ENCODE measurements around the gene TUFM. TPM values are rescaled to one million over a fixed set of nuclear protein-coding genes. Genes with fewer than 3 reads are reported as not detected.
A peak's percentile ranks its signal among the peaks of the same experiment; 100 is the strongest.

Gene TUFM
- total and polyA plus RNA-seq, 2 donors (not counting 1 experiment from before 2014, with no cell fraction given) = 68.6 to 115 TPM

DNA sequence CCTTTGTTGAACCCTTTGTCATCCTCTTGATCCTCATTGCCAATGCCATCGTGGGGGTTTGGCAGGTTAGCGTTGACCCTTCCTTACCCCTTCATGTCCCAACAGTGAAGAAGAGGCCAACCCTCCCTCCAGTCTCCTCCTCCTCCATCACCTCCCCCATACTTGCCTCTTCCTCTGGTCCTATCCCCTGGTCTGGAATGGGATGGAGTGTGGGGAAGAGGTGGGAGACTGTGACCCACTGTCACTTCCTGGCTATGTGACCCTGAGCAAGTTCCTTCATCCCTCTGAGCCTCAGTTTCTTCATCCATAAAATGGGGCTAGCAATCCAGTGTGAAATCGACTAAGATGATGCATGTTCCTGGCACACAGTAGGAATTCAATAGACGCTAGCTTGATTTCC, 34.8 kb upstream of the TUFM start:
- DNase-seq (ENCODE audit: low read depth in 2 of 2) = no peak
- no peak overlapping the region for H3K4me2 ChIP-seq (ENCODE audit: extremely low read depth, insufficient read depth, low read length)
- TF ChIP-seq EZH2 (IDR thresholded peaks at IDR 0.05; ENCODE audit: low read length, missing control alignments) = no peak
- TF ChIP-seq, protein P1, sequence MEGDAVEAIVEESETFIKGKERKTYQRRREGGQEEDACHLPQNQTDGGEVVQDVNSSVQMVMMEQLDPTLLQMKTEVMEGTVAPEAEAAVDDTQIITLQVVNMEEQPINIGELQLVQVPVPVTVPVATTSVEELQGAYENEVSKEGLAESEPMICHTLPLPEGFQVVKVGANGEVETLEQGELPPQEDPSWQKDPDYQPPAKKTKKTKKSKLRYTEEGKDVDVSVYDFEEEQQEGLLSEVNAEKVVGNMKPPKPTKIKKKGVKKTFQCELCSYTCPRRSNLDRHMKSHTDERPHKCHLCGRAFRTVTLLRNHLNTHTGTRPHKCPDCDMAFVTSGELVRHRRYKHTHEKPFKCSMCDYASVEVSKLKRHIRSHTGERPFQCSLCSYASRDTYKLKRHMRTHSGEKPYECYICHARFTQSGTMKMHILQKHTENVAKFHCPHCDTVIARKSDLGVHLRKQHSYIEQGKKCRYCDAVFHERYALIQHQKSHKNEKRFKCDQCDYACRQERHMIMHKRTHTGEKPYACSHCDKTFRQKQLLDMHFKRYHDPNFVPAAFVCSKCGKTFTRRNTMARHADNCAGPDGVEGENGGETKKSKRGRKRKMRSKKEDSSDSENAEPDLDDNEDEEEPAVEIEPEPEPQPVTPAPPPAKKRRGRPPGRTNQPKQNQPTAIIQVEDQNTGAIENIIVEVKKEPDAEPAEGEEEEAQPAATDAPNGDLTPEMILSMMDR (conservative IDR thresholded peaks at IDR 0.05 in 1 of 2, IDR thresholded peaks at IDR 0.05 in 1 of 2; ENCODE audit: low read depth in 1 of 2, low read length in 2 of 2) = no peak
- no peak overlapping the region for H3K27ac ChIP-seq (ENCODE audit: insufficient read depth, low read length)
- H3K4me3 ChIP-seq (replicated peaks in 1 of 4; ENCODE audit: control extremely low read depth in 1 of 4, insufficient read depth in 1 of 4, low read depth in 3 of 4, low read length in 4 of 4) = no peak overlapping the region
- H3K36me3 ChIP-seq (ENCODE audit: control insufficient read depth, insufficient read depth, low read length) = no peaks in the 10 kb centered on the region
- no peaks in the 10 kb centered on the region for H3K27me3 ChIP-seq (ENCODE audit: control insufficient read depth, insufficient read depth, low read length)
- H2AFZ ChIP-seq (ENCODE audit: low read length) = no peak overlapping the region
- no peak overlapping the region for H3K9ac ChIP-seq (ENCODE audit: insufficient read depth, low read length)
- H3K9me3 ChIP-seq (ENCODE audit: control insufficient read depth, insufficient read depth, low read depth, low read length) = no peaks in the 10 kb centered on the region
- no peaks in the 10 kb centered on the region for H3K79me2 ChIP-seq (ENCODE audit: control insufficient read depth, insufficient read depth, low read length)
- no peaks in the 10 kb centered on the region for H4K20me1 ChIP-seq (ENCODE audit: control insufficient read depth, extremely low read depth, insufficient read depth, low read length)
- H3K4me1 ChIP-seq (ENCODE audit: control insufficient read depth, extremely low read depth, insufficient read depth, low read length) = peaks cover 6% of the 10 kb centered on the region

DNA sequence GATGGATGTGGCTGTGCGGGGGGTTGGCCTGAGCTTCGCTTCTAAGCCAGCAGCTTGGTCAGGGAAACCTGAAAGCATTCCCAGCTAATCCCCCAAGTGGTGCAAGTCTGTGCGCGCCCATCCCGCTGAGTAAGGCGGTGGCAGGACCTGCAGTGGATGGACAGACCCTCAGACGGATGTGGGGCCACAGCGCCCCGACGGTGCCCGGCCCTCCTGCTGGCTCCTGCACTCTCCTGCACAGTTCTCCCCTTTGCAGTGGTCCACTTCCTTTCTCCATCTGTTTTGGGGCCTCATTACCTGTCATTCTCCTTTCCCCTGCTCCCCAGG, 34.4 kb upstream of the TUFM start:
- Histone ChIP-seq H3K4me3 (replicated peaks in 1 of 4; ENCODE audit: control extremely low read depth in 1 of 4, insufficient read depth in 1 of 4, low read depth in 3 of 4, low read length in 4 of 4) (no peak overlapping the region), H3K79me2 (ENCODE audit: control insufficient read depth, insufficient read depth, low read length) (no peaks in the 10 kb centered on the region), H3K9me3 (ENCODE audit: control insufficient read depth, insufficient read depth, low read depth, low read length) (no peaks in the 10 kb centered on the region), H3K4me2 (ENCODE audit: extremely low read depth, insufficient read depth, low read length) (peak overlapping the region; percentile 82), H3K27ac (ENCODE audit: insufficient read depth, low read length) (no peak overlapping the region), H3K9ac (ENCODE audit: insufficient read depth, low read length) (no peak overlapping the region), H3K4me1 (ENCODE audit: control insufficient read depth, extremely low read depth, insufficient read depth, low read length) (peaks cover 6% of the 10 kb centered on the region), H3K27me3 (ENCODE audit: control insufficient read depth, insufficient read depth, low read length) (no peaks in the 10 kb centered on the region), H3K36me3 (ENCODE audit: control insufficient read depth, insufficient read depth, low read length) (no peaks in the 10 kb centered on the region), H2AFZ (ENCODE audit: low read length) (no peak overlapping the region), H4K20me1 (ENCODE audit: control insufficient read depth, extremely low read depth, insufficient read depth, low read length) (no peaks in the 10 kb centered on the region)
- TF ChIP-seq, protein P1 (conservative IDR thresholded peaks at IDR 0.05 in 1 of 2, IDR thresholded peaks at IDR 0.05 in 1 of 2; ENCODE audit: low read depth in 1 of 2, low read length in 2 of 2) = no peak
- no peak for TF ChIP-seq EZH2 (IDR thresholded peaks at IDR 0.05; ENCODE audit: low read length, missing control alignments)
- DNase-seq (ENCODE audit: low read depth in 2 of 2) = no peak

DNA sequence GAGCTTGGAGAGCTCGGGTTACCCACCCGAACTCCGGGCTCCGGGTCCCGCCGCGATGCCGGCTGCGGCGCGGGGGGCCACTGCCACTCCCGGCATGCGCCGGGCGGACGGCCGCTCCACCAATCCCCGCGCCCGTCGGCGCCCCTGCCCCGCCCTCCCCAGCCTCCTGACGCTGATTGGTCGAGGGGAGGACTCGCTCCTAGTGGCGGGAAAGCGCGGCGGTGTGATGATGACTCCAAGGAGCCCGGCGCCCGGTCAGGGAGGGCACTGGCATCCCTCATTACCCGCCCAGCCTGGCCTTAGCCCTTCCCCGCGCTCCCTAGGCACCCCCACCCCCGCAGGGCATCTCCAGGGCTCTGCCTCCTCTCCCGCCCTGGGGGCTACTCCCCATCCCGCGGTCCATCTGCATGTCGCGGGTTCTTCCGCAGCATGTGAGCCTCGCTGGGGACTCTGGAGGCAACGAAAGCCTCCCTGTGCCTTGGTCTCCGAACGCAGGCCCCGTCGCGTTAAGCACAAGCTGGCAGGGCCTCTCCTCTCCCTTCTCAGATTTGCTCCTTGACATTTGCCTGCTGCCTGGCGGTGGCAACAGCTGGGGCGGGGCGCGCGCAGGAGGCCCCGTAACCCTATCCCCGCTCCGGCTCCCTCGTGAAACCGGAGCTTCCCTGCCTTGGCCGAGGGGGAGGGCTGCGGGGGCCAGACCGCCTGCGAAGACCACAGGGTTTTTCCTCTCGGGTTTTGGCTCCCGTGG, 33.9 kb upstream of the TUFM start:
- Histone ChIP-seq H3K9me3 (ENCODE audit: control insufficient read depth, insufficient read depth, low read depth, low read length) (no peaks in the 10 kb centered on the region), H3K9ac (ENCODE audit: insufficient read depth, low read length) (peak overlapping the region; percentile 60), H3K27ac (ENCODE audit: insufficient read depth, low read length) (no peak overlapping the region), H3K4me3 (replicated peaks in 1 of 4; ENCODE audit: control extremely low read depth in 1 of 4, insufficient read depth in 1 of 4, low read depth in 3 of 4, low read length in 4 of 4) (peak overlapping the region; percentile 68 to 82 (median 74)), H2AFZ (ENCODE audit: low read length) (peak overlapping the region; percentile 86), H3K36me3 (ENCODE audit: control insufficient read depth, insufficient read depth, low read length) (no peaks in the 10 kb centered on the region), H3K4me1 (ENCODE audit: control insufficient read depth, extremely low read depth, insufficient read depth, low read length) (peaks cover 6% of the 10 kb centered on the region), H3K4me2 (ENCODE audit: extremely low read depth, insufficient read depth, low read length) (peak overlapping the region; percentile 82), H3K27me3 (ENCODE audit: control insufficient read depth, insufficient read depth, low read length) (no peaks in the 10 kb centered on the region), H3K79me2 (ENCODE audit: control insufficient read depth, insufficient read depth, low read length) (no peaks in the 10 kb centered on the region), H4K20me1 (ENCODE audit: control insufficient read depth, extremely low read depth, insufficient read depth, low read length) (no peaks in the 10 kb centered on the region)
- TF ChIP-seq, protein P1 (conservative IDR thresholded peaks at IDR 0.05 in 1 of 2, IDR thresholded peaks at IDR 0.05 in 1 of 2; ENCODE audit: low read depth in 1 of 2, low read length in 2 of 2) = no peak
- TF ChIP-seq EZH2 (IDR thresholded peaks at IDR 0.05; ENCODE audit: low read length, missing control alignments) = no peak
- peak; percentile 77 to 79 for DNase-seq (ENCODE audit: low read depth in 2 of 2)
